NCI-H2107 treated with DMSO at 0.1 percent for 48 hours (cell line): ENCODE measurements around the gene CPNE1.

ENCODE experiments used
- DNase-seq: peaks from one replicate; lab custom pipeline; 2025; ENCODE audit not compliant: unreplicated experiment; lab: John Stamatoyannopoulos, UW

Gene CPNE1

GRCh38 chr20:35621560-35621946, 43.1 kb downstream of the CPNE1 start:
- DNase-seq: no peak

GRCh38 chr20:35620818-35621559, 43.7 kb downstream of the CPNE1 start:
- no peak for DNase-seq

GRCh38 chr20:35619196-35620095, 45.3 kb downstream of the CPNE1 start:
- peak; percentile 18 for DNase-seq

- DNase-seq: no peak
These were observed 46.2 kb downstream of the CPNE1 start for GRCh38 chr20:35618263-35619131.

- peak; percentile 35 for DNase-seq
These were observed 47.1 kb downstream of the CPNE1 start for GRCh38 chr20:35617397-35618262.

- peak; percentile 3 for DNase-seq
These were observed 48.0 kb downstream of the CPNE1 start for GRCh38 chr20:35616465-35617396.

GRCh38 chr20:35615667-35616464, 48.8 kb downstream of the CPNE1 start, which contains the start of gene SPAG4:
TSS of gene SPAG4 (plus strand) at chr20:35615829. CDS start at chr20:35616004, 175 bp downstream.
- peak; percentile 91 for DNase-seq

- DNase-seq: no peak
These were observed 53.2 kb downstream of the CPNE1 start for GRCh38 chr20:35611482-35611881.

- no peak for DNase-seq
These were observed 53.8 kb downstream of the CPNE1 start for GRCh38 chr20:35610833-35611427.

GRCh38 chr20:35607003-35607735, 57.5 kb downstream of the CPNE1 start:
- DNase-seq: no peak

- DNase-seq: no peak
These were observed 58.6 kb downstream of the CPNE1 start for GRCh38 chr20:35606127-35606526.

GRCh38 chr20:35604449-35604747, 60.3 kb downstream of the CPNE1 start:
- DNase-seq: no peak

GRCh38 chr20:35603695-35604448, 60.8 kb downstream of the CPNE1 start:
- DNase-seq: no peak

GRCh38 chr20:35602851-35603495, 61.7 kb downstream of the CPNE1 start:
- DNase-seq: no peak

- DNase-seq: no peak
These were observed 62.7 kb downstream of the CPNE1 start for GRCh38 chr20:35601990-35602389.
